Stomach (tissue), 9 donors: ENCODE results near the gene OR6C76. TPM values are rescaled to one million over a fixed set of nuclear protein-coding genes. Genes with fewer than 3 reads are reported as not detected.
A peak's percentile ranks its signal among the peaks of the same experiment; 100 is the strongest.
"Not testable (repeated sequence)": the region's sequence is repeated elsewhere in the genome, so short reads cannot be mapped to it uniquely, and the experiment has no call there.

Experiments used
- DNase-seq, 2 donors: peaks; one replicate each; pipeline versions ENCODE4 v3.0.0 to v3.0.0-alpha.2; 2013 to 2019
- H3K27ac ChIP-seq, 5 donors: fragments of 200-600 bp in 4 of 5; sonication (generic) in 4 of 5; one replicate each; pipeline ENCODE4 v1.5.1; 2013 to 2019; ENCODE audit warnings: mild to moderate bottlenecking in 1 of 5, moderate library complexity in 1 of 5
- H3K27me3 ChIP-seq, 3 donors: fragments of 200-600 bp; sonication (generic); one replicate each; pipeline ENCODE4 v1.5.1; 2017 to 2019; ENCODE audit warnings: mixed run types in 1 of 3
- H3K36me3 ChIP-seq, 4 donors: fragments of 200-600 bp; sonication (generic); 1 replicate in 3 of 4; 2 replicates in 1 of 4; pipeline ENCODE4 v1.5.1; 2016 to 2019
- H3K4me1 ChIP-seq, 4 donors: fragments of 200-600 bp; sonication (generic); one replicate each; pipeline ENCODE4 v1.5.1; 2016 to 2019
- H3K4me3 ChIP-seq, 4 donors: fragments of 200-600 bp; sonication (generic) in 3 of 4; one replicate each; pipeline ENCODE4 v1.5.1; 2016 to 2019; ENCODE audit warnings: mild to moderate bottlenecking in 1 of 4
- H3K9me3 ChIP-seq, 4 donors: fragments of 200-600 bp; sonication (generic); one replicate each; pipeline ENCODE4 v1.5.1; 2016 to 2019
- EP300 ChIP-seq: sonication (generic); formaldehyde crosslinking; IDR thresholded peaks from one replicate; pipeline ENCODE4 v1.6.1; 2017; ENCODE audit warnings: antibody characterized with exemption
- POLR2A ChIP-seq, 4 donors: fragments of 450-650 bp; IDR thresholded peaks; one replicate each; pipeline ENCODE4 v1.6.1; 2016; ENCODE audit warnings: antibody characterized with exemption in 4 of 4, control low read depth in 2 of 4, mild to moderate bottlenecking in 1 of 4, moderate library complexity in 1 of 4
- POLR2AphosphoS5 ChIP-seq, 3 donors: sonication (generic); formaldehyde crosslinking; IDR thresholded peaks; one replicate each; pipeline ENCODE4 v1.6.1; 2016; ENCODE audit warnings: antibody characterized with exemption in 3 of 3
- WGBS, 5 donors: extraction: QIAGEN DNeasy Blood & Tissue Kit in 3 of 5; methylation state at CpG; one replicate each; pipeline versions ENCODE4 v1.1.5 to v1.1.7; 2013 to 2018; 5-methylcytosine and 5-hydroxymethylcytosine counted together
- intact Hi-C: fragments of 100-400 bp; cut with DNase I; formaldehyde crosslinking; loops from one replicate; pipeline ENCODE4 v1.15.1; 2023; ENCODE audit warnings: low total_unique reads
- polyA plus RNA-seq, 3 donors: library from polyadenylated mRNA; stranded (reverse); fragments of 200-250 nt; gene quantifications; one replicate each; pipeline ENCODE4 v1.2.3, GENCODE V29; 2013
- total RNA-seq, 5 donors: library from RNA; depleted of rRNA; stranded (reverse); fragments of >200 nt; gene quantifications; one replicate each; pipeline versions ENCODE4 v1.1.0 to v1.2.3, GENCODE V29; 2014 to 2016
- TF ChIP-seq, protein P1 (sequence below), 7 experiments: fragments of 450-650 bp in 4 of 7; fragments of 200-600 bp in 3 of 7; sonication (generic) in 3 of 7; IDR thresholded peaks; one replicate each; pipeline ENCODE4 v1.5.1; 2016 to 2019; ENCODE audit warnings: antibody characterized with exemption in 7 of 7, control low read depth in 2 of 7, mild to moderate bottlenecking in 1 of 7
- donor health status: healthy with polysubstance abuse.
- donor health status: Bipolar disorder and iron deficiency.
- donor health status: healthy.

The OR6C76 gene
- total and polyA plus RNA-seq, 8 donors = not detected

DNA sequence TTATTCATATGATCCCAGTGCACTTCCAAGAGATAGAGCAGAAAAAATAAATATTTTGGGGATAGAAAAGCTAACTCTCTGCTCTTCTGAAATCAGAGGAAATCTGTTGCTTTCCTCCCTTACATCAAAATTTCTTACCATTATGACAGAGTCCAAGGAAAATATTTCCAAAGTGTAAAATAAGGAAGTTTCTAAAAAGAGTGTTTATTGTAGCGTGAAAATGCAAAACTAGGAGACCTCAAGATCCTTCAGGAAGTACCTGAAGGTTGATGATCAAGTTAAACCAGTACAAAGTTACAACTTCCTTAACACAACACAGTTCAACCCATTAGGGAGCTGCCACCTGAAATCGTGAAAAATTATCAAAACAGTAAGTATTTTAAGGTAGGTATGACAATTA lies 17.7 kb downstream of the OR6C76 start, which contains the start of gene OR6C2:
OR6C2 (plus strand) TSS at position 301 of the 400 bp plus-strand sequence. CDS start 8,138 bp downstream, outside the sequence.
- 42 to 51% (median 45%) methylated on average over 2 of the region's 2 CpGs for WGBS, 5 donors
- no peaks in the 10 kb centered on the region for H3K27me3 ChIP-seq

DNA sequence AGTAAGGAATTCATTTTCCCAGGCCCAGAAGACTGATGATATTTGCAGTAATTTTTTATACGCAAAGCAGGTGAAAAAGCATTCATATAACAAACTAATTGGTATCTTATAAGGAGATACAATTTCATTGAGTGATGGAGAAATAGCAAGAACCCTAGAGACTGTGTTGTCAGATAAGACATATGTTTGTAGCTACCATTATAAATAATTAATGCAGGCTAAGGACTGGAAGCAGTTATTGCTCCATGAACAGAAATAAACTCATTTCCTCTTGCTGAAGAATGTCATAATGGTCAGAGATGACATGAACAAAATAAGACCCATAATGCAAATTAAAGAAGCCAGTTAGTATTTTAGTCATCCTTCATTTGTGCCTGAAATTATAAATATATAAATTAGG lies 19.3 kb downstream of the OR6C76 start:
- 91 to 100% (median 99%) methylated on average over 1 of the region's 1 CpG for WGBS, 5 donors

More for the DNA sequence above, 17.7 kb downstream of the OR6C76 start, which contains the start of gene OR6C2:
- H3K27ac ChIP-seq = no peak within 1 kb of the TSS
- H3K4me3 ChIP-seq = no peak within 1 kb of the TSS
- TF ChIP-seq, protein P1, sequence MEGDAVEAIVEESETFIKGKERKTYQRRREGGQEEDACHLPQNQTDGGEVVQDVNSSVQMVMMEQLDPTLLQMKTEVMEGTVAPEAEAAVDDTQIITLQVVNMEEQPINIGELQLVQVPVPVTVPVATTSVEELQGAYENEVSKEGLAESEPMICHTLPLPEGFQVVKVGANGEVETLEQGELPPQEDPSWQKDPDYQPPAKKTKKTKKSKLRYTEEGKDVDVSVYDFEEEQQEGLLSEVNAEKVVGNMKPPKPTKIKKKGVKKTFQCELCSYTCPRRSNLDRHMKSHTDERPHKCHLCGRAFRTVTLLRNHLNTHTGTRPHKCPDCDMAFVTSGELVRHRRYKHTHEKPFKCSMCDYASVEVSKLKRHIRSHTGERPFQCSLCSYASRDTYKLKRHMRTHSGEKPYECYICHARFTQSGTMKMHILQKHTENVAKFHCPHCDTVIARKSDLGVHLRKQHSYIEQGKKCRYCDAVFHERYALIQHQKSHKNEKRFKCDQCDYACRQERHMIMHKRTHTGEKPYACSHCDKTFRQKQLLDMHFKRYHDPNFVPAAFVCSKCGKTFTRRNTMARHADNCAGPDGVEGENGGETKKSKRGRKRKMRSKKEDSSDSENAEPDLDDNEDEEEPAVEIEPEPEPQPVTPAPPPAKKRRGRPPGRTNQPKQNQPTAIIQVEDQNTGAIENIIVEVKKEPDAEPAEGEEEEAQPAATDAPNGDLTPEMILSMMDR (IDR thresholded peaks at IDR 0.05) = no peak
- TF ChIP-seq EP300 = no peak
- TF ChIP-seq POLR2AphosphoS5 (IDR thresholded peaks at IDR 0.05) = no peak
- no peak for TF ChIP-seq POLR2A (IDR thresholded peaks at IDR 0.05)
- H3K36me3 ChIP-seq = no peaks in the 10 kb centered on the region
- no peaks in the 10 kb centered on the region for H3K4me1 ChIP-seq
- DNase-seq = peak in 1 of 2 donors; percentile 4
- intact Hi-C loops = no loop called here
- peaks cover 0 to 16% (median 5%) of the 10 kb centered on the region in 4 donors for H3K9me3 ChIP-seq

DNA sequence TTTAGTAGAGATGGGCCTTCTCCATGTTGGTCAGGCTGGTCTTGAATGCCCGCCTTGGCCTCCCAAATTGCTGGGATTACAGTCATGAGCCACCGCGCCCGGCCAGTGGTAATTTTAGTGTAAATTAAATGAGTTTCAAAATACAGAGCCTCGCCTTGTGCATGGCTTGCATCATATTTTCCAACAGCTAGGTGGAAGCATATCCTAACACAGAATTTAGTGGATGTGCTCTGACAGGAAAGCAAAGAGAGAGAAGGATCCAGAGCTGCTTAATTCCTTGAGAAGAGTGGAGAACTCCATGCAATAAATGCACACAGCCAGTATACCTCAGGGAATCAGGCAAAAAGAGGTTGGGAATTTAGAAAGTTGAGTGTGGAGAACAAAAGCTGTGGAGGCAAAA lies 20.3 kb downstream of the OR6C76 start:
- Histone ChIP-seq H3K36me3 (no peaks in the 10 kb centered on the region), H3K27me3 (no peaks in the 10 kb centered on the region), H3K9me3 (peaks cover 0 to 6% (median 0%) of the 10 kb centered on the region in 4 donors), H3K4me3 (no peak overlapping the region), H3K27ac (no peak overlapping the region), H3K4me1 (no peaks in the 10 kb centered on the region)
- no peak for TF ChIP-seq POLR2A (IDR thresholded peaks at IDR 0.05)
- TF ChIP-seq POLR2AphosphoS5 (IDR thresholded peaks at IDR 0.05) = no peak
- TF ChIP-seq, protein P1 (IDR thresholded peaks at IDR 0.05) = no peak
- no peak for TF ChIP-seq EP300
- intact Hi-C loops = no loop called here
- DNase-seq = peak in 1 of 2 donors; percentile 38
- 69 to 81% (median 76%) methylated on average over 5 of the region's 5 CpGs for WGBS, 5 donors

More for the DNA sequence above, 19.3 kb downstream of the OR6C76 start:
- Histone ChIP-seq H3K27me3 (no peaks in the 10 kb centered on the region), H3K27ac (no peak overlapping the region), H3K36me3 (no peaks in the 10 kb centered on the region), H3K9me3 (peaks cover 0 to 13% (median 3%) of the 10 kb centered on the region in 4 donors), H3K4me3 (no peak overlapping the region), H3K4me1 (no peaks in the 10 kb centered on the region)
- intact Hi-C loops = no loop called here
- DNase-seq = no peak
- TF ChIP-seq EP300 (no peak), POLR2A (IDR thresholded peaks at IDR 0.05) (no peak), POLR2AphosphoS5 (IDR thresholded peaks at IDR 0.05) (no peak)
- TF ChIP-seq, protein P1 (IDR thresholded peaks at IDR 0.05) = no peak

- Histone ChIP-seq H3K27ac (no peak overlapping the region), H3K4me1 (no peaks in the 10 kb centered on the region), H3K27me3 (no peaks in the 10 kb centered on the region), H3K36me3 (no peaks in the 10 kb centered on the region), H3K9me3 (no peaks in the 10 kb centered on the region), H3K4me3 (no peak overlapping the region)
- TF ChIP-seq, protein P1 (IDR thresholded peaks at IDR 0.05) = no peak
- no peak for TF ChIP-seq POLR2AphosphoS5 (IDR thresholded peaks at IDR 0.05)
- no peak for TF ChIP-seq EP300
- TF ChIP-seq POLR2A (IDR thresholded peaks at IDR 0.05) = no peak
- intact Hi-C loops = no loop called here
- DNase-seq = no peak
Observed at GRCh38 chr12:55448825-55449224, 22.8 kb downstream of the OR6C76 start.

DNA sequence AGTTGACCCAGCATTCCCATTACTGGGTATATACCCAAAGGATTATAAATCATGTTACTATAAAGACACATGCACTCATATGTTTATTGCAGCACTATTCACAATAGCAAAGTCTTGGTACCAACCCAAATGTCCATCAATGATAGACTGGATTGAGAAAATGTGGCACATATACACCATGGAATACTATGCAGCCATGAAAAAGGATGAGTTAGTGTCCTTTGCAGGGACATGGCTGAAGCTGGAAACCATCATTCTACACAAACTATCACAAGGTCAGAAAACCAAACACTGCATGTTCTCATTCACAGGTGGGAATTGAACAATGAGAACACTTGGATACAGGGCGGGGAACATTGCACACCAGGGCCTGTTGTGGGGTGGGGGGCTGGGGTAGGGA lies 38.9 kb downstream of the OR6C76 start:
- H3K36me3 ChIP-seq, H3K27ac ChIP-seq, DNase-seq, H3K27me3 ChIP-seq, H3K4me1 ChIP-seq, intact Hi-C loops, H3K4me3 ChIP-seq, H3K9me3 ChIP-seq: not testable (repeated sequence)
- 88 to 100% (median 96%) methylated on average over 1 of the region's 1 CpG for WGBS, 5 donors
